Measurements from ENCODE around the gene OFD1.
"Not testable (repeated sequence)": the region's sequence is repeated elsewhere in the genome, so short reads cannot be mapped to it uniquely, and the experiment has no call there.

Gene OFD1

DNA sequence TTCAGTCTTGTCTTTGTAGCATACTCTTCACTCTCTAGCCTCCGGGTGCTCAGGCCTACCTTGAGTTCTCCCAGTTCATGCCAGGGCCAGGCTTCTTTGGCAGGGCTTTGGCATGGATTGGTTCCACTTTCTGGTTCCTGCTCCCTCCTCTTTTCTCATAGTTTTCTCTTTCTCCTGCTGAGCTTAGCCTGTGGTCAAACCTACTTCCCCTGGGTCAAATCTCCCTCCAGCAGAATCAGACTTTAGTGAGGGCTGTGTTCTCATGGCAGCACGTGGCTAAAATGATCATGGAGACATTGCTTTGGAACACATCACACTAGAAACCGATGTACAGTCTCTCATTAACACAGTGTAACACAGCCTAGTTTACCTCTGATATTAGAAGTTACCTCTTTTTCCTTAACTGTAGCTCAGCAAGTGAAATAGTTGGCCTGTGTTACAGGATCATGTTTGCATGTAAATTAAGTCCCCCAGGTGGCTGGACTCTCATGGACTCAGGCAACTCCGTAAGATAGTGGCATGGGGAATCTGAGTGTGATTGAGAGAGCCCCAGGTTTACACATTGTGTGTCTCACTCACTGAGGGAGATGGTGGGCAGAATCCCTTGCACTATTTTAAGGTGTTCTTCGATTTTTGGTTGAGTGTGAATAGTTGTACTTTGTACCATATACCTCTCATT lies 32.3 kb upstream of the OFD1 start:
- no peak for DNase-seq

DNA sequence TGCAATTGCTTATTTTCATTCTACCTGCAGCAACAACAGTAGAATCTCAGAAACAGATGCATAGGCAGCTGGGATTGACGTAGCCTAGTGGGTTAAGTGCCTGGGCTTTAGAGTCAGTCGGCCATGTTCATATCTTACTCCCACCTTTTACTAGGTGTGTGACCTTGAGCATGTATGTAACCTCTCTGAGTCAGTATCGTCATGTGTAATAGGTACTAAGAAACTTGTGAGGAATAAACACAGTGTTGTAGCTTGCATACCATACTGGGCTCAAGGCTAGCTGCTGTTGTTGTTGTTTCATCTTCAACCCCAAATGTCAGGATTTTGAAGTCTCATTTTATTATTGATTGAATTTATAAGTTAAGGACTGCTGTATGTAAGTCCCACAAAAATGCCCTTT lies 31.4 kb upstream of the OFD1 start:
- no peak for DNase-seq

DNA sequence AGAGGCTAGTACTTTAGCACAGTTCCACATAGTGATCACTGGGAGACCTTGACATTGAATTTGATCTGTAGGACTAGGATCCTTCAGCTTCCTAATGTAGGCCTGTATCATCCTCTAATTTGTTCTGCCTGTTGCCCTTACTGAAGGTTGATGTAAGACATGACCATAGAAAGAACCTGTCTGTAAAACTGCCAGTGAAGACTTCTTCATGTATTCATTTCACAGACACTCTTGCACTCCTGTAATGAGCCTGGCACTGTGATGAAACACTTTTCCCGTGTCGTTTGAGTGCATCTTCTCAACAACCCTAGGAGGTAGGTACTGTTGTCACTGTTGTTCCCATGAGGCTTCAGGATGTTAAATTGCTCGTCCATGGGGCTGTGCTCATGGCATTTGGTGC lies 31.0 kb upstream of the OFD1 start:
- no peak for DNase-seq

DNA sequence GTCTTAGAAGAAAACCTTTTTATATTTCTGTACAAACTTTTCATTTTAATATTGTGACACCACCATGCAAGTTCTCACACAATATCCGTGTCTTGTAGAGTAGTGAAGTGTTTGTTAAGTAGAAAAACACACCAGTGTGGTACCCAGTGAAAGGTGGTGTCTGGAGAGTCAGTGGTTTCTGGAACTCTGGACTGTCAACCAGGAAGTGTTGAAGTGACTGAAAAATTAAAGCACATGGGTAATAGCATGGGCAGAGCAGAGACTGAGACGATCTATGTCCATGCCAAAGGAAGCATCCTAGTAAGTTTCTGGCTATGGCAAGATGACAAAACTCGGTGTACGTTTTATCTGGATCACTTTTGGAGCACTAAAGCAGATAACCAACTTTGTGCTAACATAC lies 23.4 kb upstream of the OFD1 start:
- DNase-seq, result no peak

DNA sequence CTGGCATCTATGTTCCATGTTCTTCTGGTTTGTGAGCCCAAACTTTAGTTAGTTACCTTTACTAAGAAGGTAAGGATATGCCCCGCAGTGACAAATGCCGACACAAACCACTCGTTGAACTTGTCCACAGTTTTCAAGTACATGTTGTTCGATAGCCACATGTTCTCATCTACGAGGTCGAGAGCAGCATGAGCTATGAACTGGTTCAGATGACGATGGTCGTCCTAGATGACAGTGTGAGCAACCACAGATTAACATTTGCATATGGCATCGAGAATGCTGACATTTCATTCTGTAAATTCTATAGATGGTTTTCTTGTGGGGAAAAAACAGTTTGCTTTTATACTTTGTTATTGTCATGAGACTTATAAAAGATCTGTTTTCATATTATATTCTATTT lies 18.1 kb upstream of the OFD1 start:
- DNase-seq, result no peak

DNA sequence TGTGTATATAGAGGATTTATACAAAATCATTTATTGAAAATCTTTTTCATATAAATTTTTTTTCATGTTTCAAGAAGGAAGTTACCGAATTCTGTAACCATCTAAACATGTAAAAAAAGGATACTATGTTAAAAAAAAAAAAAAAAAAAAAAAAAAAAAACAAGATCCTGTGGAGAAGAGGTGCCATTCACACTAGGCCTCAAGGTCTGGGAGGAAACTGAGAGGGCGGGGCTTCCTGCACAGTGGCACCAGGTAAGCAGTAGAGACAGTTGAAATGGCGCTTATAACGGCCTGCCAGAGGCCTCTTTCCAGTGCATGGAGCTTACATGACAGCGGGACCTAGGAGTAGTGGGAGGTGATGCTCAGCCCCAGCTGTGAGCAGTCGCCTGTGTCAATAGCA lies 17.6 kb upstream of the OFD1 start:
- peak; percentile 15 to 49 (median 41) for DNase-seq

DNA sequence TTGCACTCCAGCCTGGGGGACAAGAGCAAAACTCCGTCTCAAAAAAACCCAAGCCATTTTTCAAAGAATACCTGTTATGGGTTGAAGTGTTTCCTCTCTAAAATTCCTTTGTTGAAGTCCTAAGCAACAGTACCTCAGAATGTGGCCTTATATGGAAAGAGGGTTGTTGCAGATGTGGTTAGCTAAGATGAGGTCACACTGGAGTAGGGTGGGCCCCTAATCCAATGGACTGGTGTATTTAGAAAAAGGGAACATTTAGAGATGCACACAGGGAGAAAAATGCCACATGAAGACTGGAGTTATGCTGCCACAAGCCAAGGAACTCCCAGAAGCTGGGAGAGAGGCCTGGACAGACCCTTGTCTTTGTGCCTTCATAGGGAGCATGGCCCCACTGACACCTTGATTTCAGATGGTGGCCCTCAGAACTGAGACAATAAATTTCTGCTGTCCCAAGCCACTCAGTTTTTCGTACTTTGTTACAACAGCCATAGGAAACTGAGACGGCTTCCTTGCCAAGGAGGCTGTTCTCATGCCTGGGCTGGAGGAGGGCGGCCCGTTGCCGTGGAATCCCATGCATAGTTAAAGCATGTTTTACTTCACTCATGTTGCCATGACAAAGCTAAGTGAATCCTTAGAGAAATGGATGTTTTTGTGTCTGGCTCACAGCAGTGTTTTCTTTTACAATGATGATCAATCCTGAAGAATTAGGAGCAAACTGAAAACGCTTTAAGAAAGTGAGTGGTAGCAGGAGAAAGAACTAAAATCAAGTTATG lies 16.7 kb upstream of the OFD1 start:
- no peak for DNase-seq

DNA sequence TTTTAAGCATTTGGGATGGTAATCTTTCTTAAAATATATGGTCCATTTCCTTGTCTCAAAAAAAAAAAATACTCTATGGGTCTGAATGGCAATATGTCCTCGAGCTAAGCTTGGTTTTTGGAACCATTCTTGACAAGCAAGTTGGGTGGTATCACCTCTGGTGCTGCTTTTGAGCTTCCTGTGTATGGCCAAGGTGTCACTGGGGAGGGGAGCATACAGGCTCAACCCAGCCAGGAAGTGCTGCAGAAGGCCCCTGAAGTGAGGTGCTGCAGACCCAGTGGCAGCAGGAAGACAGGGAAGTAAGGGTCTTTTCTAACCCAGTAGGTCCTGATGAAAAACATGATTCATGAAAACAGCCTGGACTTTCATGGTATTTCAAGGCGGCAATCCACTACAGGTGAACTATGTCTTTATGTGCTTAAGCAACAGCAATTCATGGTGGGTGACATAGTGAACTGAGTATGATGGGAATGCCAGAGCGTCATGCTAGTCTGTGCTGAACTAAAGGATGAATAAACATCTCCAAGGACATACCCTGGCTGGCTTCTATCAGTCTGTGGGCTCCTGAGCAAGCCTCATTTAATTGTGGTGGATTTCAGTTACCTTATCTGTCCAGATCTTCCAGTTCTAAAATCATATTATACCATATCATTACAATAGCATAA lies 15.2 kb upstream of the OFD1 start:
- peak in 1 of 5 donors; percentile 26 for DNase-seq

DNA sequence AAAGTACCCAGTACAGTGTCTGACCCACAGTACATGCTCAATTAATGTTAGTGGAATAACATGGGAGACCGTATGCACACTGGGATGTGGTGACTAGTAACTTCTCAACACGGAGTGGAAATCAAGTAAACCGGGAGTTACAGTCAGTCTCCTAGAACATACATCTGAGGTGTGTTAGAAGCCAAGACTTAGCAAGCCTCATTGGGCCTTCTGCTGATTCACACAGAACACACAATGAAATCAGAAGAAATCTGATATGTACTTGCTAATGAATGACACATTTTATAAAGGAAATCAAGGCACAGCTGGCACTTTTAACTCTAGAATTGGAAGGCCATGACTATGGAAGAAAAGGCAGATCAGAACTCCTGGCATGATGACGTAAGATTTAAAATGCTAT lies 13.2 kb upstream of the OFD1 start:
- no peak for DNase-seq

DNA sequence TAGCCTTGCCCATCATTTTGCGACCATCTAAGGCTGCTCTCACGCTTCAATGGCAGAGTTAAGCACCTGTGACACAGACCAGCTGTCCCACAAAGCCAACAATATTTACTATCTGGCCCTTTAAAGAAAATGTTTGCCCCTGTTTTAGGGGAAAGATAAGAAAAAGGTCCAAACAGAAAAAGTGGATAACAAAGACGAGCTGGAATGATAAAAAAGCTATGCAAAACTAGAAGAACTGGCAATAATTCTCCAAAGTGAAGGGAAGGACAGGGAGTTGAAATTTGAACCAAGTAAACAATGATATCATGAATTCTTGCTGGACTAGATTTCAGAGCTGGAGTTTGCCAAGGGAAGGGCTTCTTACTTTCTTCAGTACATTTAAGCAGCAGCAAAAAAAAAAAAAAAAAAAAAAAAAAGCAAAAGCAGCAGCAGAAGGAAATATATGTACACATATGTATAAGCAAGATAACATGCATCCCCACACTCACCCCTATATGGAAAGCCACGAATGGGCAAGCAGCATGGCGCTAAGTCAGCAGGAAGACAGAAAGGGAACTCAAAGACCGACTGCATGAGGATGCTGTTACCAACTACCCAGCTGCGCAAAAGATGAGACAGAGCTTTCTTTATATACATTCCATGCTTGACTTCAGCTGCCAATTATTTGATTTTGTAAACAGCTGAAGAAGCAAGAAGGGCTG lies 12.6 kb upstream of the OFD1 start:
- DNase-seq, result no peak

DNA sequence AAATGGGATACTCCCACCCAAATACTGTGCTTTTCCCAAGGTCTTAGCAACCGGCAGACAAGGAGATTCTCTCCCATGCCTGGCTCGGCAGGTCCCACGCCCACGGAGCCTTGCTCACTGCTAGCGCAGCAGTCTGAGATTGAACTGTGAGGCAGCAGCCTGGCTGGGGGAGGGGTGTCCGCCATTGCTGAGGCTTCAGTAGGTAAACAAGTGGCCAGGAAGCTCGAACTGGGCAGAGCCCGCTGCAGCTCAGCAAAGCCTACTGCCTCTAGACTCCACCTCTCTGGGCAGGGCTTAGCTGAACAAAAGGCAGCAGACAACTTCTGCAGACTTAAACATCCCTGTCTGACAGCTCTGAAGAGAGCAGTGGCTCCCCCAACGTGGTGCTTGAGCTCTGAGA lies 9.7 kb upstream of the OFD1 start:
- DNase-seq, result peak in 4 of 5 donors; percentile 31 to 69 (median 41)

DNA sequence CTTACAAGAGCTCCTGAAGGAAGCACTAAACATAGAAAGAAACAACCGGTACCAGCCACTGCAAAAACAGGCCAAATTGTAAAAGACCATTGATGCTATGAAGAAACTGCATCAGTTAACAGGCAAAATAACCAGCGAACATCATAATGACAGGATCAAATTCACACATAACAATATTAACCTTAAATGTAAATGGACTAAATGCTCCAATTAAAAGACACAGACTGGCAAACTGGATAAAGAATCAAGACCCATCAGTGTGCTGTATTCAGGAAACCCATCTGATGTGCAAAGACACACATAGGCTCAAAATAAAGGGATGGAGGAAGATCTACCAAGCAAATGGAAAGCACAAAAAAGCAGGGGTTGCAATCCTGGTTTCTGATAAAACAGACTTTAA lies 8.0 kb upstream of the OFD1 start:
- DNase-seq, result not testable (repeated sequence)

DNA sequence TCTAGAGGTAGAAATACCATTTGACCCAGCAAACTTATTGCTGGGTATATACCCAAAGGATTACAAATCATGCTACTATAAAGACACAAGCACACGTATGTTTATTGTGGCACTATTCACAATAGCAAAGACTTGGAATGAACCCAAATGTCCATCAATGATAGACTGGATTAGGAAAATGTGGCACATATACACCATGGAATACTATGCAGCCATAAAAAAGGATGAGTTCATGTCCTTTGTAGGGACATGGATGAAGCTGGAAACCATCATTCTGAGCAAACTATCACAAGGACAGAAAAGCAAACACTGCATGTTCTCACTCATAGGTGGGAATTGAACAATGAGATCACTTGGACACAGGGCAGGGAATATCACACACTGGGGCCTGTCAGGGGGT lies 4.0 kb upstream of the OFD1 start:
- not testable (repeated sequence) for DNase-seq

DNA sequence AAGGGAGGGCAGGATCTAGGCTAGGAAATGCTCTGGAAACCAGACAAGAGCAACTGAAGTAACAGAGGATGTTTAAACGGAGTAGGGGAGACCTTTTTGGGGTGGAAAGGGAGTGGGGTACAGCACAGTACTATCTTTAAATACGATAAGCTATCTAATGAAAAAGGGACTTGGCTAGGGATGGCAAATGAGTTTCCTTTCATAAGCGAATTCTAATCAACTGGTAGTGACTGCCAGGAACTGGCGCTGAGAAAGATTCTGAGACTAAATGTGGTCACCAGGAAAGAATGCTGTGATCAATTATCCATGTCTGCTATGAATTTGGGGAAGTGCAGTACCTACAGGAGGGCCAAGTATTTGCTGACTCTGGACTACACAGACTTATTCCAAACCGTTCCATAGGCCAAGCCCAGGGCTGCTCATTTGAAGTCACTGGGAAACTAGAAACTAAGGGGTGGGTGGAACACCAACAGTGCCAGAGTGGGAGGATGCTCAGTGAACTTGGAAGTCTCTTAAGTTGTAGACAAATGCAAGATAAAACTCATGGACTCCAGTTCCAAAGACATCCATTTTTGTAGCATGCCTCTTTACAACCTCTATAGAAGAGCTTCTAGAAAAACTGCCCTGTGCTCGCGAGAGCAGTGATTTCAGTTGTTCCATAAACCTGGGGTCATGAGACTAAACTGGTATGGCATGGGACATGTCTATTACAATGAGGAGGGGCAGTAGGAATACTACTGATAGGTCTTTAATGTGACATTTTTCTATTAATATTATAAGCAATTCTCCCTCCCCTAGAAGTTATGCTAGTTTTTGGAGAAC lies 2.1 kb upstream of the OFD1 start:
- DNase-seq, result no peak

DNA sequence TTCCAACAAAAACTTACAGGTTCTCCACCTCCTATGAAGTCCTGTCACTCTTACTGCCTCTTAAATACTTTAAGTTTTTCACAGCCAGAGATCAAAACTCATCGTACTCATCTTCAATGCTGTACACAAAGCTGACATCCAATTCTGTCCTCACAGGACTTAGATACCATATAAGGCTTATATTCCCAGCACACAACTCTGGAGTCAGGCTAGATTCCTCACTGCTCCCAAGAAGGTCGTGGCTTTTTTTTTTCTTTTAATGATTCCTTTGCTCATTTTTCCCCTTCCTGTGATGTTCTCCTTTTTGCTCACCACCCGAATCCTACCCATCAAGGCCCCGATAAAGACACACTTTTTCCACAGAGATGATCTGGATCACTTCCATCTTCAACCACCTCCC lies 1.0 kb upstream of the OFD1 start:
- no peak for DNase-seq

DNA sequence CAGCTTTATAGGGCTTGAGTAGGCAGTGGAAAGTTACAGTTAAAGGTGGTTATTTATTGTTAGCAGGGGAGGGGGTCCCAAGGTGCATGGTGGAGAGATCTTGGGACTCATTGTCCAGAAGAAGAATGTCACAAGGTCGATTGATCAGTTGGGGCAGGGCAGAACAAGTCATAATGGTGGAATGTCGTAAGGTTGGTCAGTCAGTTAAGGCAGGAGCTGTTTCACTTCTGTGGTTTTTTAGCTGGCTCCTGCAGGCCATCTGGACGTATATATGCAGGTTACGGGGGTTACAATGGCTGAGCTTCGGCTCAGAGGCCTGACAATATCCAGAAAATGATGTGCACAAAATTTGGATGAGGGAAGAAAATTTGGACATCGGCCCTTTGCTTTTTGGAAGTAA lies 7.1 kb downstream of the OFD1 start:
- DNase-seq, result no peak

DNA sequence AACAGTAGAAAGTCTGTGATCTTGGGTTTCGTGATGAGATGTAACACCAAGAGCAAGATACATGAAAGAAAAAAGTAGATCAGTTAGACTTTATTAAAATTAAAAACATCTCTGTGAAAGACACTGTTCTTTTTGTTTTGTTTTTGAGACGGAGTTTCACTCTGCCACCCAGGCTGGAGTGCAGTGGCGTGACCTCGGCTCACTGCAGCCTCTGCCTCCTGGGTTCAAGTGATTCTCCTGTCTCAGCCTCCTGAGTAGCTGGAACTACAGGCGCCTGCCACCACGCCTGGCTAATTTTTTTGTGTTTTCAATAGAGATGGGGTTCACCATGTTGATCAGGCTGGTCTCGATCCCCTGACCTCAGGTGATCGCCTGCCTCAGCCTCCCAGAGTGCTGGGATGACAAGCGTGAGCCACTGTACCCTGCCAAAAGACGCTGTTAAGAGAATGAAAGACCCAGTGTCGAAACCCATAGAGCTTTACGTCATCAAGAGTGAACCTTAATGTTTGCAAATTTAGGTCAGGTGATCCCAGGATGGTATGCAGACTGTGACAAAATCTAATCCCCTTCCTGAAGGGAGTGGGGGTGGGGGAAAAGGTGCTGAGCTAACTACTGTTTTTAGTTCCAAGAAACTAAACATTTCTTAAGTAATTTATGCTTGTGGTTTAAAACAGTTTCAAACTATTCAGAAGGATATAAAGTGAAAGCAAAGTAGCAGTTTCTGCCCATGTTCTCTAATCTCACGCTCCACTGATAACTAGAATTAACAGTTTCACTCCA lies 8.0 kb downstream of the OFD1 start:
- peak in 4 of 5 donors; percentile 8 to 80 (median 28) for DNase-seq

DNA sequence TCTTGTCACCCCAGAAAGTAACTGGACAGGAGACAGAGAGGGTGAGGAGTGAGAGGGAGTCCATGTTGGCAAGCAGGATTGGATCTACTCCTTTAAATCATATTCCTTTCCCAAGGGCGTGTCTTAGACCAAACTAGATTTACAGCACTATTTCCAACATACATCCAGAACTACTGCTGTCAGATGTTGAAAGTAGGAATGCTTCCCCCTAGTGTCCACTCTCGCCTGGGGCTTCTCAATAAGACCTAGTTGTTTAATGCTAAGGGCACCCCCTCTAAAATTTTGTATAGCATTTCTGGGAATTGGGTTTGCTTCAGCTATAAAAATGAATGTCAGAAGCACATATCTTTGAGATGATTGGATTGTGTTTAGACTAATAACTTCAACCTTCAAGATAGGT lies 13.3 kb downstream of the OFD1 start:
- DNase-seq, result peak in 2 of 5 donors; percentile 22 to 30

DNA sequence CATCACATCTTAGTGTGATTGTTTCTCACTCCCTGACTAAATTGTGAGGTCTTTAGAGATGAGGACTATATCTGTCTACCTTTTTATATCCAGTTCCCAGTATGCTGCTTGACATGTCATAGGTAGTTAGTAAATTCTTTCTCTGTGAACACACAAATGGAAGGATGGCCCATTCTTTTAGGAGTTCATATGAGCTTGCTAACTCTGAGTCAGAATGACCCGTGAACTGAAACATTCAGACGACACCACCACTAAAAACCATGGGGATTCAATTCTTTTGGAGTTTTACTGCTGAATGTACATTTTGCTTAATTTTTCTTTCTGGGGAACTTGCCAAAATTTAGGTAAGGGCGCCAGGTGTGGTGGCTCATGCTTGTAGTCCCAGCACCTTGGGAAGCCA lies 13.9 kb downstream of the OFD1 start:
- no peak for DNase-seq

DNA sequence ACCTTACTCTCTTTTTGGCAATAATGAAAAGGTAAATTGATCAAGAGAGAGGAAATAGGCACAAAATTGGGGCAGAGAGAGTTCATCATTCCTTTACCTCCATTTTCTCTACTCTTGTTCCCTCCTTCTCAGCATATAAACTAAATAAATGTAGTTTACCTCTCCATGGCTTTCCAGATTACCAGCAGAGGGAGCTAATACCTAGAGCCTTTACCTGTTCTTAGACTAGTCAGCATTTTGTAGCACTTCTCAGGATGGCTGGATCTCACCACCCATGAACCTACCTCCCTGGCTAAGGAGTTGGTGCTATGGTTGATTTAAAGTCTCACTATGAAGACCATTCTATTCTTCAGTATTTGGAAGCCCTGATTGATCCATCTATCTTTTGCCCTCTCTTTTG lies 15.7 kb downstream of the OFD1 start:
- DNase-seq, result peak in 2 of 5 donors; percentile 6 to 53

DNA sequence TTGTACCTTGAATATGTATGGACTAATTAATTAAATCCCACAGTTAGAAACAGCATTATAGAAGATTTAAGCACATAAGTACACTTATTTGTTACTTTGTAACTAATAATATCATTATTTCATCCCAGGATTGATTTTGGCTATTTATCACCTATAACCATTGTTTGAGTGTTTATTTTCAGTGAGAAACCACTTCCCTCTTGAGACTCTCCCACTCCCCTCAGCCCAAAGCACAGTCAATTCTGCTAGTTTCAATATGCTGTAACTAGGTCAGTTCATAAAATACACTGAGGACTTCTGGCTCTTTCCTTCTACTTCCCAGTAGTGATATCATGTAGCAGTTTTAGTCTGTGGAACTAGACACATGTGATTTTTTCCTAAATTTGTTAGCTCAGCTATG lies 16.3 kb downstream of the OFD1 start:
- DNase-seq, result no peak

DNA sequence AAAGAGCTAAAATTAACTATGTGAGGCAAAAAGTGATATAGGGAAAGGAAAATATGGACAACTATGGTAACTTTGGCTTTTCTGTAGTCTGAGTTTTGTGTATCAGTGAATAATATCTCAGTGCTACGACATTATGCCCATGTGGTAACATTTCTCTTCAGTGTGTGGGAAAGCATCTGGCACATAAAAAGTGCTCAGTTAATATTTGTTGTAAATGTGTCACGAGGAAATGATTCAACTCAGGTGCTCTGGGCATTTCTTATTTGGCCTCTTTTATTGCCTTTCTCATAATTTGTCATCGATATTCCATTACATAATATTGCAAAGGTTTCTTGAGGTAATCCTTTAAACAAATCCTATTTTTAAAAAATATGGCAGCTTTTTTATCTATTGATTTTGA lies 17.6 kb downstream of the OFD1 start:
- no peak for DNase-seq
